NCI-H1417 treated with DMSO at 0.1 percent for 48 hours (cell line): ENCODE results near the gene PRSS1.
"Not testable (repeated sequence)": the region's sequence is repeated elsewhere in the genome, so short reads cannot be mapped to it uniquely, and the experiment has no call there.

Source experiments
- DNase-seq: peaks from one replicate; lab custom pipeline; 2025; lab: John Stamatoyannopoulos, UW

Gene PRSS1

DNA sequence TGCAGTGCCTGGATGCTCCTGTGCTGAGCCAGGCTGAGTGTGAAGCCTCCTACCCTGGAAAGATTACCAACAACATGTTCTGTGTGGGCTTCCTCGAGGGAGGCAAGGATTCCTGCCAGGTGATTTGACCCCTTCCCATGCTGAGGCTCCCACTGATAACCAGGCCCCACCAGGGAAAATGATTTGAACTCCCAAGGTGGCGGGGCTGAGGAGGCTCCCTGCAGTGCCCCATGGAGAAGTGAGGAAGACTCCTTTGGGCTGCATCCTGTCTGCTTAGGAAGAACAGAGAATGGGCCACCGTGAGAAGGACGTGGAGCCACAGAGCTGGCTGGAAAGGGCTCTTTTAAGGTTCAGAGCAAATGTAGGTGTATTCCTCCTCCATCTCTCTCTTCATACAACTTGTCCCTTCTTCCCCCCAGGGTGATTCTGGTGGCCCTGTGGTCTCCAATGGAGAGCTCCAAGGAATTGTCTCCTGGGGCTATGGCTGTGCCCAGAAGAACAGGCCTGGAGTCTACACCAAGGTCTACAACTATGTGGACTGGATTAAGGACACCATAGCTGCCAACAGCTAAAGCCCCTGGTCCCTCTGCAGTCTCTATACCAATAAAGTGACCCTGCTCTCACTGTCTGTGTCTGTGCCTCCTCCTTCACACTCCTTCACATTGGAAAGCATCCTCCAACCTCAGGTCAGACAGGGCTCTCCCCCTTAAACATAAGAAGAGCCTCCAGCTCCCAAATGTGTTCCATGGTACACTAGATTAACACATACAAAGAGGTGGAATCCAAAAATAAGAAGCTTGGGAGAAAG is 24.9 kb downstream of the PRSS1 start:
- DNase-seq: no peak

GRCh38 chr7:142774826-142775225 is 25.6 kb downstream of the PRSS1 start:
- DNase-seq: no peak

GRCh38 chr7:142775351-142776115 is 26.3 kb downstream of the PRSS1 start:
- DNase-seq: not testable (repeated sequence)

- DNase-seq: no peak
Measured at GRCh38 chr7:142776206-142776844, 27.1 kb downstream of the PRSS1 start.

DNA sequence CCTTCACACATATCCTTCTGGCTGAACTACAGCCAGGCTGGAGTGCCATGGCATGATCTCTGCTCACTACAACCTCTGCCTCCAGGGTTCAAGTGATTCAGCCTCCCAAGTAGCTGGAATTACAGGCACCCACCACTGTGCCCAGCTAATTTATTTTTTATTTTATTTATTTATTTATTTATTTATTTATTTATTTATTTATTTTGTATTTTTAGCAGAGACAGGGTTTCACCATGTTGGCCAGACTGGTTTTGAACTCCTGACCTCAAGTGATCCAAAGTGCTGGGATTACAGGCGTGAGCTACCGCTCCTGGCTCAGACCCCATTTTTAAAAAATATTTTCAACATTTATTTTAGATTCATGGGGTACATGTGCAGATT is 27.6 kb downstream of the PRSS1 start:
- DNase-seq: not testable (repeated sequence)

DNA sequence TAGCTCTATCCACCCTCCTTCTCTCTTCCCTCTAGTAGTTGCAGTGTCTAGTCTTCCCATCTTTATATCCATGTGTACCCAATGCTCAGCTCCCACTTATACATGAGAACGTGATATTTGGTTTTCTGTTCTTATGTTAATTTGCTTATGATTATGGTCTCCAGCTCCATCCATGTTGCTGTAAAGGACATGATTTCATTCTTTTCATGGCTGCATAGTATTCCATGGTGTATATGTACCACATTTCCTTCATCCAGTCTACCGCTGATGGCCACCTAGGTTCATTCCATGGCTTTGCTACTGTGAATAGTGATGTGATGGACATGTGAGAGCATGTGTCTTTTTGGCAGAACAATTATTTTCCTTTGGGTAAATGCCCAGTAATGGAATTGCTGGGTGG is 28.0 kb downstream of the PRSS1 start:
- DNase-seq: no peak

GRCh38 chr7:142782922-142783900 is 33.9 kb downstream of the PRSS1 start:
- peak; percentile 42 for DNase-seq

DNA sequence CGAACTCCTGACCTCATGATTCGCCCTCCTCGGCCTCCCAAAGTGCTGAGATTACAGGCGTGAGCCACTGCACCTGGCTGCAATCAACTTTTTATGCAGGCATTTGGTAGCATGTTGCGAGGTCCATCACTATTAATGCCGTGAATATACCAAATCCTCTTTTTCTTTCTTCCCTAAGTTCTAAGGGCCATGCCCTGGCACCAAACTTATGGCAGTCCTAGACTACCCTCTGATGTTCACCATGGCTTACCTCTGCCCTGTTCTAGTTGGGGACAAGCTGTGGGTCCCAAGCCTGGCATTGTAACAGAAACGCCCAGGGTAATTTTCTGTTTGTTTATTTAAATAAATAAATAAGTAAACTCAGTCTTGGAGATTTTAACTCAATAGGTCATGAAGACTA is 34.8 kb downstream of the PRSS1 start:
- no peak for DNase-seq

DNA sequence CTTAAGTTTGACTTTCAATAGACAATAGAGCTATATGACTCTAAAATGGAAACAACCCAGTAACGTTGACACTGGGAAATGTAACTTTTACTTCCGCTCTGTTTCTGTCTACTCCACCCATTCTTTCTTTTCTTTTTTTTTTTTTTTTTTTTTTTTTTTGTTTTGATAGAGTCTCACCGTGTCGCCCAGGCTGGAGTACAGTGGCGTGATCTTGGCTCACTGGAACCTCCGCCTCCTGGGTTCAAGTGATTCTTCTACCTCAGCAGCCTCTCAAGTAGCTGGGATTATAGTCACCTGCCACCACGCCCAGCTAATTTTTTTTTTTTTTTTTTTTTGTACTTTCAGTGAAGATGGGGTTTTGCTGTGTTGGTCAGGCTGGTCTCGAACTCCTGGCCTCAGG is 35.4 kb downstream of the PRSS1 start:
- DNase-seq: no peak

DNA sequence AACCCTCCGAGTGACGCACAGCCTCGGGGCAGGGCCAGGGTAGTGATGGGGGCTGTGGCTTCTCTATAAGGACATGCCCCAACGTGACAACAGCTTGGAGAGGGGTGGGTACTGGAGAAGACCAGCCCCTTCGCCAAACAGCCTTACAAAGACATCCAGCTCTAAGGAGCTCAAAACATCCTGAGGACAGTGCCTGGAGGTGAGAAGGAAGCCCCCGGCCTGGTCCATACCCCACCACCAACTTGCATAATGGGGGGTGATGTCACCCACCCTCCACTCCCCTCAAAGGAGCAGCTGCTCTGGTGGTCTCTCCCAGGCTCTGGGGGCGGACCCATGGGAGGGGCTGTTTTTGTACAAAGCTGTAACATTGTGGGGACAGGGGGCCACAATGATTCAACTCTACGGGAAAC is 36.6 kb downstream of the PRSS1 start:
- no peak for DNase-seq

GRCh38 chr7:142787034-142787768 is 37.9 kb downstream of the PRSS1 start:
- no peak for DNase-seq

GRCh38 chr7:142787783-142788182 is 38.5 kb downstream of the PRSS1 start:
- no peak for DNase-seq

GRCh38 chr7:142788303-142789289 is 39.3 kb downstream of the PRSS1 start:
- DNase-seq: no peak

GRCh38 chr7:142789441-142789840 is 40.2 kb downstream of the PRSS1 start:
- DNase-seq: no peak

DNA sequence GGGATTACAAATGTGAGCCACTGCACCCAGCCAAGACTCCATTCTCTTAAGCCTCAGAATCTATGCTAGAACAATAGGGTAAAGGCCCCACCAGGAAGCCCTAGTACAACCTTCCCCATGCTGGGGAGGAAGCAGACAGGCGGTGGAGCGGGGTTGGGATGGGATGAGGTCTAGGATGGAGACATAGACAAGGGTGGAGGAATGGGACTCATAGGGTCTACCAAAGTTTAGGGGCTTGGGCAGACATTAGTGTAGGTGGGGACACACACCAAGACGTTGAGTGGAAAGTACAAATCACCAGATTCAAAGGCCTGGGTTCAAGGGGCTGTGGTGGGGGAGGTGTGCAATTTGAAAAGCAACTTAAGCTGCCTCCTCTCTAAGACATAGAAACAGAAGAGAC is 40.8 kb downstream of the PRSS1 start:
- DNase-seq: no peak

GRCh38 chr7:142790555-142790954 is 41.3 kb downstream of the PRSS1 start:
- no peak for DNase-seq

DNA sequence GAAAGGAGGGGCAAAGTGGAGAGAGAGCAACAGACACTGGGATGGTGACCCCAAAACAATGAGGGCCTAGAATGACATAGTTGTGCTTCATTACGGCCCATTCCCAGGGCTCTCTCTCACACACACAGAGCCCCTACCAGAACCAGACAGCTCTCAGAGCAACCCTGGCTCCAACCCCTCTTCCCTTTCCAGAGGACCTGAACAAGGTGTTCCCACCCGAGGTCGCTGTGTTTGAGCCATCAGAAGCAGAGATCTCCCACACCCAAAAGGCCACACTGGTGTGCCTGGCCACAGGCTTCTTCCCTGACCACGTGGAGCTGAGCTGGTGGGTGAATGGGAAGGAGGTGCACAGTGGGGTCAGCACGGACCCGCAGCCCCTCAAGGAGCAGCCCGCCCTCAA is 42.2 kb downstream of the PRSS1 start:
- DNase-seq: no peak

DNA sequence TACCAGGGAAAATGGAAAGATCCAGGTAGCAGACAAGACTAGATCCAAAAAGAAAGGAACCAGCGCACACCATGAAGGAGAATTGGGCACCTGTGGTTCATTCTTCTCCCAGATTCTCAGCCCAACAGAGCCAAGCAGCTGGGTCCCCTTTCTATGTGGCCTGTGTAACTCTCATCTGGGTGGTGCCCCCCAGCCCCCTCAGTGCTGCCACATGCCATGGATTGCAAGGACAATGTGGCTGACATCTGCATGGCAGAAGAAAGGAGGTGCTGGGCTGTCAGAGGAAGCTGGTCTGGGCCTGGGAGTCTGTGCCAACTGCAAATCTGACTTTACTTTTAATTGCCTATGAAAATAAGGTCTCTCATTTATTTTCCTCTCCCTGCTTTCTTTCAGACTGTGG is 42.9 kb downstream of the PRSS1 start:
- DNase-seq: no peak

DNA sequence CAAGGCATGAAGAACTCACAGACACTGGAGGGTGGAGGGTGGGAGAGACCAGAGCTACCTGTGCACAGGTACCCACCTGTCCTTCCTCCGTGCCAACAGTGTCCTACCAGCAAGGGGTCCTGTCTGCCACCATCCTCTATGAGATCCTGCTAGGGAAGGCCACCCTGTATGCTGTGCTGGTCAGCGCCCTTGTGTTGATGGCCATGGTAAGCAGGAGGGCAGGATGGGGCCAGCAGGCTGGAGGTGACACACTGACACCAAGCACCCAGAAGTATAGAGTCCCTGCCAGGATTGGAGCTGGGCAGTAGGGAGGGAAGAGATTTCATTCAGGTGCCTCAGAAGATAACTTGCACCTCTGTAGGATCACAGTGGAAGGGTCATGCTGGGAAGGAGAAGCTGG is 43.3 kb downstream of the PRSS1 start:
- DNase-seq: no peak

DNA sequence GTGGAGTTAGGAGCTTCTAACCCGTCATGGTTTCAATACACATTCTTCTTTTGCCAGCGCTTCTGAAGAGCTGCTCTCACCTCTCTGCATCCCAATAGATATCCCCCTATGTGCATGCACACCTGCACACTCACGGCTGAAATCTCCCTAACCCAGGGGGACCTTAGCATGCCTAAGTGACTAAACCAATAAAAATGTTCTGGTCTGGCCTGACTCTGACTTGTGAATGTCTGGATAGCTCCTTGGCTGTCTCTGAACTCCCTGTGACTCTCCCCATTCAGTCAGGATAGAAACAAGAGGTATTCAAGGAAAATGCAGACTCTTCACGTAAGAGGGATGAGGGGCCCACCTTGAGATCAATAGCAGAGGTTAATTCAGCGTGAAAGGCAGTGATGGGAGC is 43.9 kb downstream of the PRSS1 start:
- no peak for DNase-seq
